T follicular helper cell (primary cell): ENCODE measurements around the gene OR5M8.

ENCODE experiments used
- DNase-seq: peaks from one replicate; pipeline ENCODE4 v3.0.0-alpha.2; 2020; ENCODE audit warnings: low read depth
- total RNA-seq, 2 experiments: gene quantifications; one replicate each; lab custom pipeline; 2026; lab: John Stamatoyannopoulos, UW

The OR5M8 gene
- 0 reads per million in 2 experiments for total RNA-seq

DNA sequence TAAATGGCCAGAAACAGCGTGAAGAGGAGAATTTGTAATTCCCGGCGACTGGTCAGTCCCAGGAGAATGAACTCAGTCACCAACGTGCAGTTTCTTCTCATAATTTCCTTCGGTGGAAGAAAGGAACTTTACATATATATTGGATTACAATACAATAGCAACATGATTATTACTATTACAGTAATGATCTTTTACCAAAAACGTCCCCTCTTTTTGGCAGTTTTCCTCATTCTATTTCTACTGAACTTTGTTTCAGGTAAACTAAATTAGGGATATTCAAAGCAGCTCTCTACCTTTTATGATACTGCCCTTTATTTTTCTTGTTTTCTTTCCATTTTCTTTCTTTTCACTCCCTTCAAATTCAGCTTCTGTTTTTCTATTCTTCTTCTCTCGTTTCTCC, at the start of gene OR5M8:
TSS of gene OR5M8 (minus strand) at position 101 of the 400 bp plus-strand sequence. CDS start at position 101, 0 bp downstream.
- DNase-seq = no peak

- no peak for DNase-seq
Observed at GRCh38 chr11:56533054-56533740, 42.0 kb upstream of the OR5M8 start.

DNA sequence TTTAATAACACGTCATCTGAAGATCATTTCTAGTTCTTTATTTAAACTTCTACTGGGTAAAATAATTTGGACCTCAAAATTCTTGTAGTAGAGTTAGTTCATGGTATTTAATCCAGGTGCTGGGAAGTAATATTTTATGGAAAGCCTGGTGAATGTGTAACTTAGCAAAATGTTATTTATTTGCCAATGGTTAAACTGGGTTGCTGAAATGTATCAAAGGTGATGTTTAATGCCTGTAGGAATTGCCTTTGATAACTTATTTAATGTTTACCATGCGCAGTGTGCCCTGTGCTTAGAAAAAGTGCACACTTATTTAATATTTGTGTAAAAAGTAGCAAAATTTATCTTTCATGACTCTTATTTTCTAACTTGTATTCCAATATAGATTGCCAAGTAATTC, 40.7 kb upstream of the OR5M8 start:
- DNase-seq = no peak

- no peak for DNase-seq
Observed at GRCh38 chr11:56522008-56522407, 30.8 kb upstream of the OR5M8 start.

- DNase-seq = no peak
Observed at GRCh38 chr11:56513280-56513679, 22.1 kb upstream of the OR5M8 start.

DNA sequence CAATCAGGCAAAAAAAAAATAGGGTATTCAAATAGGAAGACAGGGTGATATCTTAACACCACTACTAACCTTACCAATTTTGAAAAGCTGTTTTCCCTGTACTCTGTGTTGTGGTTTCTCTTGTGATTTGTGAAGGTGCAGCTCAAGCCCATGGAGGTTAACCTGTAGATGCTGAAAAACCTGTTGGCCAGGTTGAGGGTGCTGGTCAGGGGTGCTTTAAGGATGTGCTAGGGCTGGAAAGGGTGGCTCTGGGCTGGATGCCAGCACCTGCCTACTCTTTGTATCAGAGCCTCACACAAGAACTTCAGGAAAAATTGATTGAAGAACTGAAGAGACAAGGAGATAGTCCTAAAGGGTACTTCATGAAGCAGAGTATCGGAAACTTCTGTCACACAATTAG, 18.3 kb upstream of the OR5M8 start:
- no peak for DNase-seq

DNA sequence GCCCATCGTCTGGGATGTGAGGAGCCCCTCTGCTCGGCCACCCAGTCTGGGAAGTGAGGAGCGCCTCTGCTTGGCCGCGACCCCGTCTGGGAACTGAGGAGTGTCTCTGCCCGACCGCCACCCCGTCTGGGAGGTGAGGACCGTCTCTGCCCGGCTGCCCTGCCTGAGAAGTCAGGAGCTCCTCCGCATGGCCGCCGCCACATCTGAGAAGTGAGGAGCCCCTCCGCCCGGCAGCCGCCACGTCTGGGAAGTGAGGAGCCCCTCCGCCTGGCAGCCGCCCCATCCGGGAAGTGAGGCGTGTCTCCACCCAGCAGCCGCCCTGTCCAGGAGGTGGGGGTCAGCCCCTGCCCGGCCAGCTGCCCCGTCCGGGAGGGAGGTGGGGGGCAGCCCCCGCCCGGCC, 5.8 kb upstream of the OR5M8 start:
- no peak for DNase-seq

- no peak for DNase-seq
Observed at GRCh38 chr11:56495117-56495516, 3.9 kb upstream of the OR5M8 start.

- no peak for DNase-seq
Observed at GRCh38 chr11:56486801-56487200, 4.4 kb downstream of the OR5M8 start.

GRCh38 chr11:56474729-56475235, 16.4 kb downstream of the OR5M8 start:
- DNase-seq = no peak

- no peak for DNase-seq
Observed at GRCh38 chr11:56473252-56473651, 17.9 kb downstream of the OR5M8 start, which contains the start of gene OR5M3. Gene OR5M3 (minus strand): TSS chr11:56473352. CDS start chr11:56470497, 2,855 bp downstream.

DNA sequence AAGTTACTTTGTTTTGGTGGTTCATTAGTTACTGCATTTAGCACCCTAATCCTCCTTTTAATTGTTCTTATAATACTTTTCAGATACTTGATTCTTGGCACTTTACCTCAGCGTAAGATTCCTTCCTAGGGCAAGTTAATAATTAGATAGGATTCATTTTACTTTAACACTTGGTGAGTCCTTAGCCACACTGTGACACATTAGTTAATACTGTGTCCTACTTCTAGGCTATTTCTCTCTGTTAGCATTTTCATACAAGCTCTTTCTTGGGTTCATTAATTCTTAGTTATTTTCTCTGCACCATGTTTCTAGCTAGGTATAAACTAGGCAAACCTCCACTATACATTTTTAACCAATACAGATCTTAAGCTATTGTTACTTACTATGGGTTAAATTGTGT, 34.1 kb downstream of the OR5M8 start:
- no peak for DNase-seq

- no peak for DNase-seq
Observed at GRCh38 chr11:56453521-56453920, 37.6 kb downstream of the OR5M8 start.
